Activated T-cell treated with anti-CD3 and anti-CD28 coated beads for 1 hour (primary cell): ENCODE measurements around the gene LAMP5.

Source experiments
- DNase-seq: peaks from one replicate; pipeline ENCODE4 v3.0.0-alpha.2; 2020; ENCODE audit warnings: low read depth

Gene LAMP5

DNA sequence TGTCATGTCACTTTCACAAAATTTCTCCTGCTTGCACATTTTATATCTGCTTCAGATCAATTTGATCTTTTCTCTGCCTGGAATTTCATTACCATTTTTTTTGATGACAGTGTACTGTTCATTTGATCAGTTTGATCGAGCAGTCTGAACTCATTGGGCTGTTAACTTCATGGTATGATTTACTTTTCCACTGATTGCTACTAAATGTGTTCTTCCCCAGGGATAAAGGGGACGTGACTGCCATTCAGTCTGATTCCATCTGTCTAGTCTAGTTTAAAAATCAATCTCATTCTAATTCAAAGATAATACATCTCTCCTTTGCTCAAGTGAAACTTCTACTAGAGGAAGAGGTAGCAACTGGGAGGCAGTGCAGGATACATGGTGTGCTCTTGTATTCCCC lies 21.1 kb downstream of the LAMP5 start:
- no peak for DNase-seq

DNA sequence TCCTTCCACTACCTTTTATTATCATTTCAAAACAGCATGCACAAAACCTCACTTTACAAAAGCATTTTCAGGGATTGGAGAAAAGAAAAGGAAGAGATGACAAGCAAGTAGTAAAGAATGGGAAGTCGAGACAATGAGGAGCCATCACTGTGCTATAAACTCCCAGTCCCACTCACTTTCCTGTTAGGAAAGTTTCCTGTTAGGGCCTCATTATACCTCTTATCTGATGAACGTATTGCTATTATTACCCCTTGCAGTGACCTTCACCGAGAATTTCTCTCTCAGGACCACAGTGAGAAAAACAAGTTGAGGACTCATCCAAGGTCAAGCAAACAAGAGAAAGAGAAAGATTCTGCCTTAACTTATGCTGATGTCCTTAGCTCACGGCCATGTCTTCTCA lies 28.8 kb downstream of the LAMP5 start:
- DNase-seq = no peak

GRCh38 chr20:9550283-9550682 lies 35.9 kb downstream of the LAMP5 start:
- DNase-seq = no peak

- DNase-seq = no peak
Observed at GRCh38 chr20:9550871-9551270, 36.5 kb downstream of the LAMP5 start.

- no peak for DNase-seq
Observed at GRCh38 chr20:9551808-9552550, 37.6 kb downstream of the LAMP5 start.

- DNase-seq = no peak
Observed at GRCh38 chr20:9555781-9556180, 41.4 kb downstream of the LAMP5 start.

DNA sequence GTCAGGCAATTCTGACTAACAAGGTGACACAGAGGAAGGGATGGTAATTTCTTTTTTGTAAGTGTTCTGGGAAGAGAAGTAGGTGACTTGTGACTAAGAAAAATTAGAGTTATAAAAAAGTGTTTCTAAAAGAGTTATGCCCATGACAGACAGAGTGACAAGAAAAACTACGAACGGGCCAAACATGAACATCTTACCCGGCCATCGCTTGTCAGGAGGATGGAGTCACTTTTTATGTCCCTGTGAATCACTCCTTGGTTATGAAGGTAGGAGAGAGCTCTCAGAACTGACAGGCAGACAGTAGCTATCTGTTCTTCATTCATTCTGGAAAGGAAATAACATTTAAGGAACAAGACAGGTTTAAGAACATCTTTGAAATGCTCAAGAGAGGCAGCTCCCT lies 43.0 kb downstream of the LAMP5 start:
- DNase-seq = no peak

DNA sequence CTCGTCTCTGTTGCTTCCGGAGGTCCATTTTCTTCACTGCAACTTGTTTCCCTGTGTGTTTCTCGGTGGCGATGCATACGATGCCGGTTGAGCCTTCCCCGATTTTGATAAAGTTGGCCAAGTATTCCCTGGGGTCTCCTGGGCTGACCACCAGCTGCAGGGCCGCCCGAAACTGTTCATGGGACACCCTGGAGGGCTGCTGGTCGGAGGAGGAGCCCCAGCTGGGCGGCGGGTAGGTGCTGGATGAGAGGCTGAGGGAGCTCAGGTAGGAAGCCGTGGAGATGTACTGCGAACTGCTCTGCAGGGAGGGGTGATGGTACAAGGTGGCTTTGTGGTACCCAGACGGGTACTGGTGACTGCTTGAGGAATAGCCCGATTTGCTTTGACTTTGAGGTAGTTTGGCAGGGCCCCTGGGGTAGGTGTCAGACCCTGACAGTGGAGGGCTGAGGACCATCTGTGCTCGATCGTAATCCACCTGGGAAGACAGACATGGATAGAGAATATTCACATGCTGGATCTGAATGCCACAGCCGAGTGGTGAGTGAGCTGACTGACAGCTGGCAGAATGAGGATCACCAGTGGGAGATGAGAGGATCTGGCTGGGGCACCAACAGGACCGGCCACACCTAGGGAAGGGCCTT lies 51.6 kb downstream of the LAMP5 start:
- DNase-seq = no peak

GRCh38 chr20:9566977-9567376 lies 52.6 kb downstream of the LAMP5 start:
- DNase-seq = no peak

DNA sequence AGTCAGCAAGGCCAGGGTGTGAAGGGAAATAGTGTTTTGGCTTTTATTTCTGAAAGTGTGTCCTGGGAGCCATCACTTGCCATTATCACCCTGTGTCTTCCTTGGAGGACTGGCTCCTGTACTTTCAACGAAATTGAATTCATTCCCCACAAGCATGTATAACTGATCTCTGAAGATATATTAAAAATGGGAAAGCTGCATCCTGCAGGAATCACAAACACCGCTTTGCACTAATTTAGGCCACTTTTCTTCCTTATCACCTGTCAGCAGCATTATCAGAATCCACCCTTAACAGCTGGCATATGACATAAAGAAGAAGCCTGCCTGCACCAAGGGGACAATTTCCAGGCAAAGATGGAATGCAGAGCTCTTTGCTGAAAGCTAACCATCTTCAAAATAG lies 56.2 kb downstream of the LAMP5 start:
- no peak for DNase-seq

- DNase-seq = no peak
Observed at GRCh38 chr20:9571783-9572182, 57.4 kb downstream of the LAMP5 start.

GRCh38 chr20:9572670-9573069 lies 58.3 kb downstream of the LAMP5 start:
- no peak for DNase-seq

GRCh38 chr20:9573335-9574151 lies 59.2 kb downstream of the LAMP5 start:
- no peak for DNase-seq

DNA sequence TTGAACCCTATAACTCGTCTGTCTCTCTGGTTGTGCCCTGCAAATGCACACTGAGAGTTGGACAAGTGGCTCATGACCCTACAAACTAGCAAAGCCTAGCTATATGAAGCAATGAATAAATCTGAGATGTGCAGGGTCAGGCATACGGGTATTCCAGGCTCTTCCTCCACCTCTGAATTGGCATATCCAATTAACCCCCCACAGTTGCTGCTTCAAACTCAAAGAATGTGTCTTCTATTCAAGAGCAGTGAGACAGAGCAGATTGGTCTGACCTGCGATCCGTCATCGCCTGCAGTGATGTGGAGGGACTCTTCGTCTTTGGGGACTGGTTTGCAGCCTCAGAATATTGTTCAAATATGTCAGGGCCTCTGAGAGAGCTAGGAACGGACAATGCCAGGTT lies 59.8 kb downstream of the LAMP5 start:
- DNase-seq = no peak

DNA sequence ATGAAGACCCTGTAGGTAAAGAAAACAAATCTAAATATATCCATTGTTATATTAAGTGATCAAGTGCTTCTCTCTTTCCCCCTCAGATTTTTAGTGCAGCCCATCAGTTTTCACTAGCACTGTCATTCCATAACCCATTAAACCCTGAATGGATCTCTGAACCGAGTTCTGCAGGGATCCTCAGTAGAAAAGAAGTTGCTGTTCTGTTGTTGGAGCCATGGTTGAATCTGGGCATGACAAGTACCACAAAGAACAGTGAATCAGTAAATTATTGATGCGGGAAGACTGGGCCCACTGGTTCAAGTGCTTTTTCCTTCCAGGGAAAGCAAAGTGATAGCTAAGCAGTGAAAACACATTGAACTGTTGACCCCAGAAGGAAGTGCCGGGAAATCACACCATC lies 60.4 kb downstream of the LAMP5 start:
- DNase-seq = no peak

DNA sequence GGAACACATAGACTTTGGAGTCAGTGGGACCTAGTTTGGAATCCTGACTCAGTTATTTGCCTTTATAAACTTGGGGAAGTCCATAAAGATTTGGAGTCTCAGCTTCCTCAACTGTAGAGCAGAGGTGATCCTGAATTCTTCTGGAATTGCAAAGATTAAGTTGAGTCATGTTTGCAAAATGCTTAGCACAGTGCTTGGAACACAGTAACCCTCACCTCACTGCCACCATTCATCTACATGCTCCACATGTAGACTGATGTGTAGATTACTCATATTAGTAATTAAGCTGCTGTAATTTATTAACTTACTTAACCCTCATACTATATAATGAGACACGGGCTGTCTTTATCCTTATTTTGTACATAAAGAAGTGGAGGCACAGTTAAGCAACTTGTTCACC lies 61.4 kb downstream of the LAMP5 start:
- no peak for DNase-seq

DNA sequence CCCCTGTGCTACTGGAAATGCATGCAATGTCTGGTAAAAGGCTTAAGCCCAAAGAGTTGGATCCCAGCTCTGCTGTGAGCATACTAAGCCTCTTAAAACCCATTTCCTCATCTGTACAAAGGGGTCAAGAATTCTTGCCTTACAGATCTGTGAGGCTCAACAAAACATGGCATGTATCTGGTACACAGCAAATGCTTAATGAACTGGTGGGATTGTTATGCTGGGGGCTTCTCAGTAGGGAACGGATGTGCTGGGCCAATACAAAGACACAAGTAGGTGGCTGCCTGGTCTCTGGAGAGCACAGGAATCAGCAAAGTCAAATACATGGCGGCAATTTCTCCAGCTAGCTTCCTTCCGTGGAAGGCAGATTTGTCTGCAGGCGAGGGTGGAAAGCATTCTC lies 62.3 kb downstream of the LAMP5 start:
- DNase-seq = no peak

- DNase-seq = no peak
Observed at GRCh38 chr20:9577397-9577796, 63.0 kb downstream of the LAMP5 start.

DNA sequence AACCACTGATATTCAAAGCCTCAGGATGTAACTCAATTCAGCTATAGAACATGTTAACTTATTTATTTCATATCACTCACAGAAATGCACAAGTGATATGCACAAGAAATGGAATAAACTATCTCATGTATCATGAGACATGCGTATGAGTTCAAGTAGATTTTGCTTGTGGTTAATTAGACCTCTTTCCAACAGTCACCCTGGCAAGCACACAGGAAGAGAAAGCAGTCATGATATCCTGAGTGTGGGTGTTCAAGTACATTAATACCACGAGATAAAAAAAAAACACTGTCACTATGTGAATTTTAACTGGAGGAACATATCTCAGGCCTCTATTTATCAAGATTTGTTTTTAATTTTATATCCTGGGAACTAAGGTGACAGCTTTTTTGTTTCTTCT lies 64.2 kb downstream of the LAMP5 start:
- no peak for DNase-seq
